IPS DF 6.9 (cell line): ENCODE measurements around the gene ARHGAP5.

ENCODE experiments used
- DNase-seq: peaks from one replicate; pipeline ENCODE4 v3.0.0-alpha.2; 2013; ENCODE audit warnings: low read depth, low spot score
- H3K27ac ChIP-seq: one replicate; pipeline ENCODE4 v1.5.1; 2013; ENCODE audit warnings: low read length, control low read depth
- H3K27me3 ChIP-seq: 2 replicates; pipeline ENCODE4 v1.6.1; 2013; ENCODE audit warnings: mild to moderate bottlenecking, low read length; ENCODE audit not compliant: control insufficient read depth, insufficient read depth
- H3K36me3 ChIP-seq: 2 replicates; pipeline ENCODE4 v1.6.1; 2013; ENCODE audit warnings: low read length; ENCODE audit not compliant: control insufficient read depth, insufficient read depth
- H3K4me1 ChIP-seq: 2 replicates; pipeline ENCODE4 v1.6.1; 2013; ENCODE audit warnings: low read length; ENCODE audit not compliant: control insufficient read depth, insufficient read depth
- H3K4me3 ChIP-seq: 2 replicates; pipeline ENCODE4 v1.5.1; 2013; ENCODE audit warnings: mild to moderate bottlenecking, low read length
- H3K9me3 ChIP-seq: 2 replicates; pipeline ENCODE4 v1.6.1; 2013; ENCODE audit warnings: low read length, inconsistent platforms; ENCODE audit not compliant: control insufficient read depth, insufficient read depth
- WGBS: extraction: QIAGEN DNeasy Blood & Tissue Kit; methylation state at CpG from one replicate; pipeline ENCODE4 v1.1.7; 2013; ENCODE audit warnings: mixed read lengths, missing lambda C conversion rate; ENCODE audit not compliant: insufficient read length, insufficient coverage; 5-methylcytosine and 5-hydroxymethylcytosine counted together

ARHGAP5 gene

GRCh38 chr14:32076278-32077080 is 625 bp upstream of the ARHGAP5 start:
- H3K9me3 ChIP-seq, result no peaks in the 10 kb centered on the region
- peak; percentile 80 for DNase-seq
- H3K27me3 ChIP-seq, result no peaks in the 10 kb centered on the region
- H3K4me1 ChIP-seq, result no peaks in the 10 kb centered on the region
- H3K36me3 ChIP-seq, result no peaks in the 10 kb centered on the region
- WGBS, result no CpG with 5 or more reads among the region's 76 CpGs
- peak overlapping the region; percentile 91; the same call in 1 of the 2 replicates for H3K4me3 ChIP-seq
- H3K27ac ChIP-seq, result peak overlapping the region; percentile 8

- no CpG with 5 or more reads among the region's 28 CpGs for WGBS
- no peak overlapping the region for H3K27ac ChIP-seq
- H3K4me1 ChIP-seq, result no peaks in the 10 kb centered on the region
- peak overlapping the region; percentile 91; the same call in 1 of the 2 replicates for H3K4me3 ChIP-seq
- no peaks in the 10 kb centered on the region for H3K9me3 ChIP-seq
- no peaks in the 10 kb centered on the region for H3K36me3 ChIP-seq
- H3K27me3 ChIP-seq, result no peaks in the 10 kb centered on the region
- no peak for DNase-seq
Measured at GRCh38 chr14:32078023-32078857, 1.1 kb downstream of the ARHGAP5 start.

DNA sequence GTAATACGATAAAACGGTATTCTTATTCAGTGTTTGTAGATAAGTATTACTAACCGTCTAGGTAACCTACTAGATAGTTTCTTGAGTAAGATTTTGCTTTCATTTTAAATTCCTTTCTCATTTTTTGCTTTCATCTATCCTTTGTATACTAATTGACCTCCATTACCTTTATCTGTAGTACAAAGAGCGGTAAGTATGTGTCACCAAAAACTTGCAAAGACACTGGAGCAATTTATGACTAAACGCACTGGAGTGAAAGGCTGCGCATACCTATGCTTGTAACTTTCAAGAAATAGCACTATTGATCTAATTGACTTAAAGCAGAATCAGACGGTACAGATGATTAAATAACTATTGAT is 1.7 kb downstream of the ARHGAP5 start:
- Histone ChIP-seq H3K9me3 (no peaks in the 10 kb centered on the region), H3K27me3 (no peaks in the 10 kb centered on the region), H3K36me3 (no peaks in the 10 kb centered on the region), H3K4me3 (no peak overlapping the region), H3K4me1 (no peaks in the 10 kb centered on the region), H3K27ac (no peak overlapping the region)
- WGBS, result no CpG with 5 or more reads among the region's 7 CpGs
- no peak for DNase-seq

DNA sequence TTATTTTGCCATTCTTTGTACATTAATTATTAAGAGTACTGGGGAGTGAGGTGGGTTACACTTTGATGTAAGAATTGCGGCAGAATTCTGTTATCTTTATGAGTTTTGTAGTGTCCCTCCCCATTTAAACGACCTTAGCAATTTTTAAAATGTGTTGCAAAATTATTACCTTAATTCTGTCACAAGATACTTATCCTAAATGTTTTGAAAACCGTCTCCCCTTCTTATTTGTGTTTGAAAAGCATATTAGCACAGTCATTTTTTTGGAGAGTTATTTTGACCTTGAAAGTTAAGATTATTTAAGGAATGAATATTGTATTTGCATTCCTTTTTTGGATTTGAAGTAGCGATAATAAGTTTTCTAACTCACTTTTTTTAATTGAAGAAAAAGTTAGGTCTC is 2.2 kb downstream of the ARHGAP5 start:
- 100% methylated on average over 1 of the region's 4 CpGs for WGBS
- Histone ChIP-seq H3K4me3 (no peak overlapping the region), H3K27me3 (no peaks in the 10 kb centered on the region)

DNA sequence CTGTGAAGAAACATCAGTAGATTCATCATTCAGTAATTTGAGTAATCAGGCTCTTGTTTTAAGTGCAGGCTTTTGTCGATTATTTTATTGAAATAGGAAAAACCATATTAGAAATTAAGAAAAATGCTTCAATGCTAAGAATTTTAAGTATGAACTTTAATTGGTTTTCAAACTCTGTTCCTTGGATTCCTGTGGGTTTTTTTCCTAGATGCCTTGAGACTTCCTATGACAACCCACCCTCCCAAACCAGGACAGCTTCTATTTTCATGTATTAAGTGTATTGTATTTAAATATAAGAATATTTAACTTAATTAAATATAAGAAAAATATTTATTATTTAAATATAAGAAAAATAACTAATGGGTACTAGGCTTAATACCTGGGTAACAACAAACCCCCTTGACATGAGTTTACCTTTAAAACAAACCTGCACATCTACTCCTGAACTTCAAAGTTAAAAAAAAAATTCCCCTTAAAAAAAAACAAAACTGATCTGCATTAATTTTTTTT is 3.0 kb downstream of the ARHGAP5 start:
- Histone ChIP-seq H3K27ac (no peak overlapping the region), H3K9me3 (no peaks in the 10 kb centered on the region), H3K36me3 (no peaks in the 10 kb centered on the region), H3K4me3 (no peak overlapping the region), H3K4me1 (no peaks in the 10 kb centered on the region), H3K27me3 (no peaks in the 10 kb centered on the region)
- DNase-seq, result no peak
- WGBS, result no CpG with 5 or more reads among the region's 1 CpG

More for the DNA sequence above, 2.2 kb downstream of the ARHGAP5 start:
- no peaks in the 10 kb centered on the region for H3K36me3 ChIP-seq
- H3K27ac ChIP-seq, result no peak overlapping the region
- DNase-seq, result no peak
- no peaks in the 10 kb centered on the region for H3K4me1 ChIP-seq
- H3K9me3 ChIP-seq, result no peaks in the 10 kb centered on the region

GRCh38 chr14:32081901-32082300 is 4.8 kb downstream of the ARHGAP5 start:
- no peaks in the 10 kb centered on the region for H3K36me3 ChIP-seq
- H3K9me3 ChIP-seq, result no peaks in the 10 kb centered on the region
- DNase-seq, result no peak
- no peak overlapping the region for H3K4me3 ChIP-seq
- no peaks in the 10 kb centered on the region for H3K27me3 ChIP-seq
- no peak overlapping the region for H3K27ac ChIP-seq
- WGBS, result no CpG with 5 or more reads among the region's 7 CpGs
- no peaks in the 10 kb centered on the region for H3K4me1 ChIP-seq

GRCh38 chr14:32083315-32083624 is 6.2 kb downstream of the ARHGAP5 start:
- Histone ChIP-seq H3K27me3 (no peaks in the 10 kb centered on the region), H3K4me1 (no peaks in the 10 kb centered on the region)

DNA sequence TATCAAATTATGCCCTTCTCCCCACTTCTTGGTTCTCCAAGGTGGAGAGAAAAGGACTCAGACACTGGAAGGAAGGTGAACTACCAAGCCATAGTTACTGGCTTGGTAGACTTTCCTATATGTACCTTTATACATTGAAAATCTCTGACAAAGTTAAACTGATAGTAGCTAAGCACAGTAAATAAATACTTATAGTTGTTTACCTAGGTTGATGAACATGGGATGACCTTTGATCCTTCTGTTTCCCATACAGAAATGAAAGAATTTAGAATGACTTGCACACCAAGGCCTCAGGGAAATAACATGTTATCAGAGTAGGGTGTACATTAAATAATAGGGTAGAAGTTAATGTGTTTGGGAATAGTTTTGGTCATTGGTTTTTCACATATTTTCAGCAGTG is 6.7 kb downstream of the ARHGAP5 start:
- Histone ChIP-seq H3K27ac (no peak overlapping the region), H3K27me3 (no peaks in the 10 kb centered on the region), H3K4me3 (no peak overlapping the region), H3K4me1 (no peaks in the 10 kb centered on the region), H3K9me3 (no peaks in the 10 kb centered on the region), H3K36me3 (no peaks in the 10 kb centered on the region)
- no peak for DNase-seq

More at GRCh38 chr14:32083315-32083624, 6.2 kb downstream of the ARHGAP5 start:
- no peak overlapping the region for H3K27ac ChIP-seq
- DNase-seq, result no peak
- H3K4me3 ChIP-seq, result no peak overlapping the region
- H3K36me3 ChIP-seq, result no peaks in the 10 kb centered on the region
- H3K9me3 ChIP-seq, result no peaks in the 10 kb centered on the region

DNA sequence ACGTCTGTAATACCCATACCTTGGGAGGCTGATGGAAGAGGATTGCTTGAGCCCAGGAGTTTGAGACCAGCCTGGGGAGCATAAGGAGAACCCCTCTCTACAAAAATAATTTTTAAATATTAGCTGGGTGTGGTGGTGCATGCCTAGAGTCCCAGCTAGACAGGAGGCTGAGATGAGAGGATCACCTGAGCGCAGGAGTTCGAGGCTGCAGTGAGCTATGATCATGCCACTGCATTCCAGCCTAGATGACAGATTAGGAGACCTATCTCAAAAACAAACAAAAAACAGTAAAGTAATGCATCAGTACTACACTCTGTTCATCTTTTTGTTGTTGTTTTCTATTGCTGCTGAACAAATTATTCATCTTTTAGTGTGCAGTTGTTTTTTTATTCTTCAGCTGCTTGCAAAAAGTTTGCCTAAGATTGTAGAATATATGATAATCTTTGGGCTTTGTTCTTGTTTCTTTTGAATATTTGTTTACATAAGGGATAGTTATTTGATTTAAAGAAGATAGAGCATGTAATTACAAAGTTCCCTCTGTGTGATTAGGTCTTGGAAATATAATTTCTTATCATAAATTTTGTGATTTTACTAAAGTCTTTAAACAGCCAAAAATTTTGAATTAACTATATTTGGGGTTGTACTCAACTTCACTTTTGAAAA is 8.2 kb downstream of the ARHGAP5 start:
- H3K4me1 ChIP-seq, result no peaks in the 10 kb centered on the region
- H3K27ac ChIP-seq, result no peak overlapping the region
- H3K9me3 ChIP-seq, result no peaks in the 10 kb centered on the region
- no peaks in the 10 kb centered on the region for H3K27me3 ChIP-seq
- H3K36me3 ChIP-seq, result no peaks in the 10 kb centered on the region
- WGBS, result no CpG with 5 or more reads among the region's 3 CpGs
- DNase-seq, result no peak
- H3K4me3 ChIP-seq, result no peak overlapping the region

DNA sequence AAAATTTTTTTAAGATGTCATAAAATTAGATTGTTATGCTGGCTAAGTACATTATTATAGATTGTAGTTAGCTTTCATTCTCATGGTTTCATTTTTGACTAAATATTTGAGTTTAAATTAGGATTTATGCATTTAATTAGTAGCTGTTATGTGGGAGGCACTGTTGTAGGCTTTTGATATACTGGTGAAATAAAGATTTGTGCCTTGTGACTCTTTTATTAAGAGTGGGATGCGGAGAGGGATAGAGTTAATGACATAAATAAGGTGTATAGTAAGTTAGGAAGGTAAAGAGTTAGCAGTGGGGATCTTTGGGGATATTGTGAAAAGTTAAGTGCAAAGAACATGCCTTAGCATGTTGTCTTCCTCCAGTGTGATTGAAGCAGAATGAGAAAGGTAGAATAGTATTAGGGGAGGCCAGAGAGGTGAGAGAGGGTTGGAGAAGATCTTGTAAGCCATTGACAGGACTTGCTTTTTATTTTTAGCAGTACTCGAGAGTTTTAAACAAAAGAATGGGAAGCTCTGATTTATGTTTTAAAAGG is 8.8 kb downstream of the ARHGAP5 start:
- no peaks in the 10 kb centered on the region for H3K36me3 ChIP-seq
- H3K27ac ChIP-seq, result no peak overlapping the region
- no peaks in the 10 kb centered on the region for H3K27me3 ChIP-seq
- H3K4me3 ChIP-seq, result no peak overlapping the region
- WGBS, result 100% methylated on average over 1 of the region's 2 CpGs
- no peak for DNase-seq
- H3K9me3 ChIP-seq, result no peaks in the 10 kb centered on the region
- H3K4me1 ChIP-seq, result no peaks in the 10 kb centered on the region
